Keratinocyte (primary cell): ENCODE measurements around the gene AKR1C8. TPM values are rescaled to one million over a fixed set of nuclear protein-coding genes. Genes with fewer than 3 reads are reported as not detected.

Source experiments
- DNase-seq: peaks from one replicate; pipeline ENCODE4 v3.0.0-alpha.2; 2011; ENCODE audit warnings: low read depth, missing footprints, low spot score
- FAIRE-seq: peaks from 2 replicates; lab custom pipeline; 2011; peaks lifted over from hg19 to GRCh38; lab: Jason Lieb, UNC
- H2AFZ ChIP-seq: 2 replicates; pipeline ENCODE4 v1.6.0; 2012; ENCODE audit warnings: low read length, control low read depth, inconsistent platforms; ENCODE audit not compliant: control insufficient read depth
- H3K27ac ChIP-seq: 2 replicates; pipeline ENCODE4 v1.5.1; 2011; ENCODE audit warnings: low read length; ENCODE audit not compliant: control insufficient read depth, insufficient read depth
- H3K27me3 ChIP-seq: 3 replicates; pipeline ENCODE4 v1.6.0; 2011; ENCODE audit warnings: low read length; ENCODE audit not compliant: control insufficient read depth, insufficient read depth; ENCODE audit errors: extremely low read depth
- H3K36me3 ChIP-seq, 2 experiments: 2 replicates in 1 of 2; 3 replicates in 1 of 2; pipeline ENCODE4 v1.5.1; 2011; ENCODE audit warnings: low read length in 2 of 2, mild to moderate bottlenecking in 1 of 2; ENCODE audit not compliant: control insufficient read depth in 2 of 2, insufficient read depth in 2 of 2; ENCODE audit errors: extremely low read depth in 1 of 2
- H3K4me1 ChIP-seq: 3 replicates; pipeline ENCODE4 v1.5.1; 2011; ENCODE audit warnings: low read length; ENCODE audit not compliant: control insufficient read depth, insufficient read depth; ENCODE audit errors: extremely low read depth
- H3K4me2 ChIP-seq: 3 replicates; pipeline ENCODE4 v1.6.0; 2011; ENCODE audit warnings: low read depth, low read length; ENCODE audit not compliant: control insufficient read depth, insufficient read depth; ENCODE audit errors: extremely low read depth
- H3K4me3 ChIP-seq, 3 experiments: fragments of 200-600 bp in 1 of 3; sonication (generic) in 1 of 3; 2 replicates in 2 of 3; 3 replicates in 1 of 3; pipeline ENCODE4 v1.5.1; 2011 to 2016; ENCODE audit warnings: low read length in 3 of 3, mild to moderate bottlenecking in 3 of 3, control low read depth in 2 of 3, inconsistent platforms in 1 of 3, low read depth in 1 of 3, mixed read lengths in 1 of 3, mixed run types in 1 of 3, moderate library complexity in 1 of 3; ENCODE audit not compliant: control insufficient read depth in 2 of 3, insufficient read depth in 2 of 3; ENCODE audit errors: extremely low read depth in 1 of 3
- H3K79me2 ChIP-seq: 2 replicates; pipeline ENCODE4 v1.6.0; 2012; ENCODE audit warnings: low read length; ENCODE audit not compliant: control insufficient read depth, insufficient read depth
- H3K9ac ChIP-seq: 3 replicates; pipeline ENCODE4 v1.6.0; 2011; ENCODE audit warnings: low read length; ENCODE audit not compliant: control insufficient read depth, insufficient read depth; ENCODE audit errors: extremely low read depth
- H3K9me1 ChIP-seq: 3 replicates; pipeline ENCODE4 v1.6.0; 2011; ENCODE audit warnings: low read length; ENCODE audit not compliant: control insufficient read depth, insufficient read depth; ENCODE audit errors: extremely low read depth
- H3K9me3 ChIP-seq: 2 replicates; pipeline ENCODE4 v1.5.1; 2012; ENCODE audit warnings: low read depth, low read length; ENCODE audit not compliant: control insufficient read depth
- H4K20me1 ChIP-seq: 3 replicates; pipeline ENCODE4 v1.6.0; 2011; ENCODE audit warnings: low read length; ENCODE audit not compliant: control insufficient read depth, insufficient read depth; ENCODE audit errors: extremely low read depth
- CTCF ChIP-seq, 3 experiments: IDR thresholded peaks in 1 of 3; conservative IDR thresholded peaks in 1 of 3; optimal IDR thresholded peaks in 1 of 3; 2 replicates in 2 of 3; 3 replicates in 1 of 3; pipeline versions ENCODE3 to v1.5.1; 2011; ENCODE audit warnings: low read length in 3 of 3, mild to moderate bottlenecking in 3 of 3, moderate library complexity in 2 of 3, control low read depth in 1 of 3, inconsistent platforms in 1 of 3; ENCODE audit not compliant: insufficient read depth in 2 of 3; ENCODE audit errors: extremely low read depth in 1 of 3
- EZH2 ChIP-seq: IDR thresholded peaks from one replicate; pipeline ENCODE4 v1.6.1; 2012; ENCODE audit warnings: inconsistent platforms, mild to moderate bottlenecking, low read length, moderate library complexity
- dilution Hi-C: fragments of 300-500 bp; cut with MboI; formaldehyde crosslinking; loops from one replicate; pipeline ENCODE4 v1.7.0; 2020; ENCODE audit warnings: low sequenced_read_pairs; ENCODE audit not compliant: extremely low pct_ligation_motif_present
- polyA plus RNA-seq, 5 experiments: library from polyadenylated mRNA; depleted of rRNA in 3 of 5; stranded (reverse) in 3 of 5; stranded (forward) in 1 of 5; unstranded in 1 of 5; fragments of >200 nt; gene quantifications; 1 replicate in 1 of 5; 2 replicates in 3 of 5; 3 replicates in 1 of 5; pipeline versions ENCODE4 v1.2.1 to v1.2.3, GENCODE V29; 2011 to 2012; ENCODE audit warnings: missing spikeins in 2 of 5, low read depth in 1 of 5, low replicate concordance in 1 of 5

The AKR1C8 gene
- polyA plus RNA-seq, 1 donor (not counting 4 experiments of a cell fraction or from before 2014, with no cell fraction given) = not detected

DNA sequence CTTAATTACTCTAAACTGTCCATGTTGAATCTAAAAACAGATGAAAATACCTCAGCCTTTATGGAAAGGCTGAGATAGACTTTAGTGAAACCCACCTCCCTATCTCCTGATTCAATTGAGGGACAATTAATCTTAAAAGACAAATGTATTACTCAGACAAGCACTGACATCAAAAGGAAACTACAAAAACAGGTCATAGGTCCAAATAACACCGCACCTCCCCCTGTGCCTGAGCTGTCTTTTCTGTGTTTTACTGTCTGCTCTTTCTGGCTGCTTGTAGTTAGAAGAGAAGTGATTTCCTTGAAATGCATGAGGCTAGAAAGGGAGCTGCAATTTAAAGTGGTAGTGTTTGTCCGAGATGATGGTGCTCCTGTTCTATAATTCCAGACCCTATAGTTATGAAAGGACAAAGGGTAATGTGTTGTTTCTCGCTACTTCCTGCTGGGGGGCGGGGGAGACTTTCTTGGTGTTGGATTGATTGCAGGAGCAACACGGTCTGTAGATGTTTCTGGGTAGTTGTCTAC lies 16.0 kb downstream of the AKR1C8 start:
- Histone ChIP-seq H3K4me3 (no peak overlapping the region), H2AFZ (no peak overlapping the region), H3K27me3 (no peaks in the 10 kb centered on the region), H3K36me3 (no peaks in the 10 kb centered on the region), H3K9me3 (peaks cover 2% of the 10 kb centered on the region), H3K27ac (no peak overlapping the region), H3K79me2 (no peaks in the 10 kb centered on the region), H3K9ac (no peak overlapping the region), H3K4me2 (no peak overlapping the region), H3K9me1 (no peaks in the 10 kb centered on the region), H3K4me1 (no peaks in the 10 kb centered on the region), H4K20me1 (no peaks in the 10 kb centered on the region)
- dilution Hi-C loops = no loop called here
- no peak for DNase-seq
- FAIRE-seq = no peak
- no peak for TF ChIP-seq EZH2
- no peak for TF ChIP-seq CTCF (optimal IDR thresholded peaks at IDR 0.05 in 1 of 3, IDR thresholded peaks at IDR 0.05 in 1 of 3, conservative IDR thresholded peaks at IDR 0.05 in 1 of 3; ENCODE audit: extremely low read depth in 1 of 3, insufficient read depth in 2 of 3, low read length in 3 of 3)

GRCh38 chr10:5165738-5166137 lies 19.2 kb downstream of the AKR1C8 start:
- H3K9me1 ChIP-seq = no peaks in the 10 kb centered on the region
- H3K9ac ChIP-seq = no peak overlapping the region
- no peaks in the 10 kb centered on the region for H3K36me3 ChIP-seq
- no peaks in the 10 kb centered on the region for H3K27me3 ChIP-seq
- H3K79me2 ChIP-seq = no peaks in the 10 kb centered on the region
- H3K9me3 ChIP-seq = peaks cover 2% of the 10 kb centered on the region
- no peak overlapping the region for H3K27ac ChIP-seq
- no peak overlapping the region for H3K4me3 ChIP-seq
- FAIRE-seq (no peak), DNase-seq (no peak)
- H4K20me1 ChIP-seq = no peaks in the 10 kb centered on the region
- dilution Hi-C loops = no loop called here
- no peak overlapping the region for H3K4me2 ChIP-seq
- H3K4me1 ChIP-seq = no peaks in the 10 kb centered on the region
- no peak for TF ChIP-seq EZH2
- no peak for TF ChIP-seq CTCF (optimal IDR thresholded peaks at IDR 0.05 in 1 of 3, IDR thresholded peaks at IDR 0.05 in 1 of 3, conservative IDR thresholded peaks at IDR 0.05 in 1 of 3; ENCODE audit: extremely low read depth in 1 of 3, insufficient read depth in 2 of 3, low read length in 3 of 3)
- H2AFZ ChIP-seq = no peak overlapping the region
